ENCODE measurements around the gene TMEM151A. TPM values are rescaled to one million over a fixed set of nuclear protein-coding genes. Genes with fewer than 3 reads are reported as not detected.

The TMEM151A gene
- 1 to 10 TPM in 1 of 4 donors, under 1 TPM in 2, not detected in 1; 0.20 to 1.1 (median 0.22) TPM for total RNA-seq

- TF ChIP-seq, protein P1, sequence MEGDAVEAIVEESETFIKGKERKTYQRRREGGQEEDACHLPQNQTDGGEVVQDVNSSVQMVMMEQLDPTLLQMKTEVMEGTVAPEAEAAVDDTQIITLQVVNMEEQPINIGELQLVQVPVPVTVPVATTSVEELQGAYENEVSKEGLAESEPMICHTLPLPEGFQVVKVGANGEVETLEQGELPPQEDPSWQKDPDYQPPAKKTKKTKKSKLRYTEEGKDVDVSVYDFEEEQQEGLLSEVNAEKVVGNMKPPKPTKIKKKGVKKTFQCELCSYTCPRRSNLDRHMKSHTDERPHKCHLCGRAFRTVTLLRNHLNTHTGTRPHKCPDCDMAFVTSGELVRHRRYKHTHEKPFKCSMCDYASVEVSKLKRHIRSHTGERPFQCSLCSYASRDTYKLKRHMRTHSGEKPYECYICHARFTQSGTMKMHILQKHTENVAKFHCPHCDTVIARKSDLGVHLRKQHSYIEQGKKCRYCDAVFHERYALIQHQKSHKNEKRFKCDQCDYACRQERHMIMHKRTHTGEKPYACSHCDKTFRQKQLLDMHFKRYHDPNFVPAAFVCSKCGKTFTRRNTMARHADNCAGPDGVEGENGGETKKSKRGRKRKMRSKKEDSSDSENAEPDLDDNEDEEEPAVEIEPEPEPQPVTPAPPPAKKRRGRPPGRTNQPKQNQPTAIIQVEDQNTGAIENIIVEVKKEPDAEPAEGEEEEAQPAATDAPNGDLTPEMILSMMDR (IDR thresholded peaks at IDR 0.05) = no peak
- Histone ChIP-seq H3K9me3 (no peaks in the 10 kb centered on the region), H3K4me1 (peaks cover 22% of the 10 kb centered on the region in 2 donors), H3K27ac (no peak within 1 kb of the TSS), H3K27me3 (peaks cover 4% of the 10 kb centered on the region), H3K36me3 (no peaks in the 10 kb centered on the region), H3K4me3 (replicated peaks in 1 of 3) (peak within 1 kb of the TSS in 1 of 3 donors; percentile 36)
- WGBS, 2 donors = 14 to 60% methylated on average over 1 to 6 of the region's 95 CpGs
- DNase-seq = no peak
- intact Hi-C loops (cut with DNase I) = no loop called here
Measured at GRCh38 chr11:66291706-66292542, at the start of gene TMEM151A. Gene TMEM151A, plus strand, starts transcription at chr11:66291894. Its CDS starts 120 bp downstream, at chr11:66292014.

DNA sequence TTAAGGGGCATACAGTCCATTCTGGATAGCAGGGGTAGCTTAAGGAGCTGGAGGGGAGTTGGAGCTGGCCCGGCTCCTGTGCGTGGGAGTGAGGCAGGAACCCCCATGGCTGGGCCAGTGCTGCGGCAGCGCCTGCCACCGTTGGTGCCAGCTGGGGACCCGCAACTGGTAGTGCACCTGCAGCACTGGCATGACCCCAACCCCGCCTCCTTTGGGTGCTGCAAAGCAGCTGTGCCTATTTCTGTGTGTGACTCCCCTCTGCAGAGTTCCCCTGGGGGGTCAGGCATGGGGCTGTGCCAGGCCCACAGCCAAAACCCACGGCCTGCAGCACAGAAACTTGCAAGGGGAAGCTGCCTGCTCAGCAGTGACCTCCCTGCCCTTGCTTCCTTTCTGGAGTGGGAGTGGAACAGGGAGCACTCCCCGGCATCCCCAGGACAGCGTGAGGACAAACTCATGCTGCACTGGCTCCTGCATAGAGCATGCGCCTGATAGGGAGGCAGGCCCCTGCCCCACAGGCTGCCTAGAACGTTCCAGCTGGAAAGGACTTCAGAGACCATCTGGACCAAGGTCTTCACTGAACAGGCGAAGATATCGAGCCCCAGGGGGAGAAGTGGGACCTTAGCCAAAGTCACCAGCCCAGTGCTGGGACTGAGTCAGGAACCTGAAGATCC is 49.5 kb upstream of the TMEM151A start:
- no peaks in the 10 kb centered on the region for H3K27me3 ChIP-seq
- H3K4me1 ChIP-seq = no peaks in the 10 kb centered on the region
- 85 to 90% methylated on average over 2 to 12 of the region's 14 CpGs for WGBS, 2 donors
- TF ChIP-seq, protein P1 (IDR thresholded peaks at IDR 0.05) = no peak
- no peak for TF ChIP-seq POLR2A (IDR thresholded peaks at IDR 0.05)
- DNase-seq = no peak
- H3K9me3 ChIP-seq = no peaks in the 10 kb centered on the region
- intact Hi-C loops (cut with DNase I) = no loop called here
- no peak overlapping the region for H3K27ac ChIP-seq
- H3K36me3 ChIP-seq = peaks cover 25 to 47% of the 10 kb centered on the region in 2 donors
- no peak overlapping the region for H3K4me3 ChIP-seq (replicated peaks in 1 of 3)

DNA sequence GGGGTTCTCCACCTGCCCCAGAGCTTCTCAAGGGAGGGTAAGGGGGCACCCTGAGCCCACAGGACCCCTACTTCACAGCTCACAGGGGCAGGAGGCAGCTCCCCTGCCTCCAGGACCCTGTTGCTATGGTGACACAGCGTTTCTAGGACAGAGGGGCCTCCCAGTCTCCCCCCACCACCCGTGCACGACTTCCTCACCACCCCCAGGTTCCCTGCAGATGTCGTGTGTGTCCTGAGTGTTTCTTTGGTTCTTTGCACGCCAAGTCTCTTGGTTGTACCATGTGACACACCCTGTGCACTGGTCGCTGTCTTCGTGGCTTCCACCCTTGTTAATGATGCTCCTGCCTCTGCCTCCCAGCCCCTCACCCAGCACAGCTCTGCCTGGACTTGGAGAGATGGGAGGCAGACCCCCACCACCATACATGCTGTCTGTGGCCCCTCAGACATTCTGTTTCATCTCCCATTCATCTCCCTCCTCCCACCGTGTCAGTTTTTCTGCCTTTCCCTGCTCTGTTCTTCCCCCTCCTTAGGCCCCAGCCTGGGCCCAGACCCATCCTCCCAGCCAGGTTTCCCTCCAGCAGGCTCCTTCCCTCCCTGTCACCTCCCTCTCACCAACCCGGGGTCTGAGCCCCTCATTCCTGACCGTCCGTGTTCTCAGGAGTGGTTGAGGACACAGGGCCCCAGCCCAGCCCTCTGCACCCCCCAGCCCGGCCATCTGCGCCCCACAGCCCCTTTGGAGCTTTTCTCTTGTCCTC is 47.7 kb upstream of the TMEM151A start:
- H3K4me3 ChIP-seq (replicated peaks in 1 of 3) = no peak overlapping the region
- H3K36me3 ChIP-seq = peaks cover 16 to 44% of the 10 kb centered on the region in 2 donors
- 82 to 85% methylated on average over 11 to 13 of the region's 13 CpGs for WGBS, 2 donors
- H3K27me3 ChIP-seq = no peaks in the 10 kb centered on the region
- TF ChIP-seq, protein P1 (IDR thresholded peaks at IDR 0.05) = no peak
- TF ChIP-seq POLR2A (IDR thresholded peaks at IDR 0.05) = no peak
- intact Hi-C loops (cut with DNase I) = no loop called here
- H3K4me1 ChIP-seq = no peaks in the 10 kb centered on the region
- H3K9me3 ChIP-seq = no peaks in the 10 kb centered on the region
- no peak for DNase-seq
- H3K27ac ChIP-seq = no peak overlapping the region

DNA sequence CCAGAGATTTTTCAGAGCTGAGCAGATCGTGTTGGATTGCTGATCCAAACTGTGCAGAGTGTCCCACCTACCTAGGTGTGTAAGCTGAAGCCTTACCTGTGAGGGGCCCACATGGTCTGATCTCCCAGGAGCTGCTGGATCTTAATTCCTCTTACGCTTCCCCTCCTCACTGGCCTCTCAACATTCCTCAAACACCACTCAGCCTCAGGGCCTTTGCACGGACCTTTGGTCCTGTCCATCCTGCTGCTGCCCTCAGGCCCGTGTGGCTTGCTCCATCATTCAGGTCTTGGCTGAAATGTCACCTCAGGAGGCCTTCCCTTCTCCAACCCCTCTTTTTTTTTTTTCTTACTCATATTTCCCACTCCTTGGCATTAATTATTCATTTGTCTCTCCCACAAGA is 44.4 kb upstream of the TMEM151A start:
- peaks cover 2 to 13% of the 10 kb centered on the region in 2 donors for H3K36me3 ChIP-seq
- TF ChIP-seq POLR2A (IDR thresholded peaks at IDR 0.05) = no peak
- TF ChIP-seq, protein P1 (IDR thresholded peaks at IDR 0.05) = no peak
- no peak for DNase-seq
- H3K27me3 ChIP-seq = no peaks in the 10 kb centered on the region
- intact Hi-C loops (cut with DNase I) = no loop called here
- 90 to 91% methylated on average over 4 of the region's 4 CpGs for WGBS, 2 donors
- no peak overlapping the region for H3K4me3 ChIP-seq (replicated peaks in 1 of 3)
- no peaks in the 10 kb centered on the region for H3K9me3 ChIP-seq
- no peaks in the 10 kb centered on the region for H3K4me1 ChIP-seq
- H3K27ac ChIP-seq = no peak overlapping the region
